NCI-H146 treated with DMSO at 0.1 percent for 48 hours (cell line): ENCODE data around the gene FMNL2.
"Not testable (repeated sequence)": the region's sequence is repeated elsewhere in the genome, so short reads cannot be mapped to it uniquely, and the experiment has no call there.

ENCODE experiments used
- DNase-seq: peaks from one replicate; lab custom pipeline; 2025; ENCODE audit not compliant: unreplicated experiment; lab: John Stamatoyannopoulos, UW

FMNL2 gene

GRCh38 chr2:152335016-152335725, at the start of gene FMNL2:
FMNL2 (plus strand) TSS chr2:152335174.
- peak; percentile 37 for DNase-seq

GRCh38 chr2:152292991-152293390, 42.0 kb upstream of the FMNL2 start:
- DNase-seq, result no peak

DNA sequence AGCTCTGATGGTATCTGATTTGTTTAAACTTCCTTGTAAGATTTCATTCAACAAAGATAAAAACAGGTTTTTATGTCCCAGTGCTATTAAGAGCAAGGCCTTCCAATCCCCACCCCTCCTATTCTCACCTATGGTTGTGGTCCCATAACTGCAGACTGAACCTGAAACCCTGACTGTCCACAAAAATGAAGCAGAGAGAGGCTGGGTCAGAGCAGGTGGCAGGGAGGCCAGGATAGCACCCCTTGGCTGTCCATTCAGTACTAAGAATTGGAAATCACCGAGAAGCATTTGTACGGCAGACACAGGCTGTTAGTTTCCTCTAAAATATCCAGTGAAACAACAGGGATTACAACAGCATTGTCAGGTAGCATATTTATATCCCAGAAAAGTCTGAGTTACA, 37.3 kb upstream of the FMNL2 start:
- no peak for DNase-seq

- no peak for DNase-seq
These were observed 36.2 kb upstream of the FMNL2 start for GRCh38 chr2:152298754-152299153.

DNA sequence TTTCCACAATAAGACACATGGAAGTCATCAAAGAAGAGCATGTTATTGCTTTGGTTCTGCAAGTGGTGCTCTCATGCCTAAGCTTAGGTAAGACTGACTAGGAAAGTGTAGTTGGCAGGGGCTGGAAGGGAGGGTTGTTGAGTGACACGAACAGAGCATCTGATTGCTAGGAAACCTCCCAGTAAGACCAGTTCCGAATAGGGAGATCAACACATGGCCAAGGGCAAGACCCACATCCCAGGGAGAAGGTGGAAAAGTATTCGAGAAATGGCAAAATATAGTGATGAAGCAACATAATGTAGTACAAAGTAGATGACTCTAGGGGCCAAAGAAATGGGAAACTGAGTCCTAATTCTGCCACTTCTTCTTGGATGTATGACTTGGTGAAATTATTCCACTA, 33.8 kb upstream of the FMNL2 start:
- no peak for DNase-seq

DNA sequence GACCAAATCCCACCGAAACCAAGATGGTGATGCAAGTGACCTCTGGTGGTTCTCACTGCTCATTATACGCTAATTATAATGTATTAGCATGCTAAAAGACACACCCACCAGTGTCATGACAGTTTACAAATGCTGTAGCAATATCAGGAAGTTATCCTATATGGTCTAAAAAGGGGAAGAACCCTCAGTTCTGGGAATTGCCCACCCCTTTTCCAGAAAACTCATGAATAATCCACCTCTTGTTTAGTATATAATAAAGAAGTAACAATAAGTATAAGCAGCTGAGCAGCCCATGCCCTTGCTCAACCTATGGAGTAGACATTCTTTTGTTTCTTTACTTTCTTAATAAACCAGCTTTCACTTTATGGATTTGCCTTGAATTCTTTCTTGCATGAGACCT, 31.0 kb upstream of the FMNL2 start:
- DNase-seq, result no peak

DNA sequence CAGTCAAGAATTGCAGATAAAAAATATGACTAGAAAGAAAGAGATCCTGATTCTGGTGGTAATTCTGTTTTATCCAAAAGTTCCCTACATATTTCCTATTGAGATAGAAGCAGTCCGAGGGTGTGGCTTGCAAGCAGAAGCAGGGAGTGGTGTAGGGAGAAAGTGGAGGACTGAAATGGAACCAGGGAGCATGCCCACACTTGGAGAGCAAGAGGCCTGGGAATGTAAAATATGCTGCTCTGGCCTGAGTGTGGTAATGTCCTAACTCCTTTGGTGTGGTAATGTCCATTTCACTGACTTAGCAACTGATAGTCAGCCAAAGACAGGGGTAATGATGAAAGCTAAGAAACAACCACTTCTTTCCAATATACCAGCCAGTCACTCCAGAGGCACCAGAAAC, 30.1 kb upstream of the FMNL2 start:
- DNase-seq, result no peak

DNA sequence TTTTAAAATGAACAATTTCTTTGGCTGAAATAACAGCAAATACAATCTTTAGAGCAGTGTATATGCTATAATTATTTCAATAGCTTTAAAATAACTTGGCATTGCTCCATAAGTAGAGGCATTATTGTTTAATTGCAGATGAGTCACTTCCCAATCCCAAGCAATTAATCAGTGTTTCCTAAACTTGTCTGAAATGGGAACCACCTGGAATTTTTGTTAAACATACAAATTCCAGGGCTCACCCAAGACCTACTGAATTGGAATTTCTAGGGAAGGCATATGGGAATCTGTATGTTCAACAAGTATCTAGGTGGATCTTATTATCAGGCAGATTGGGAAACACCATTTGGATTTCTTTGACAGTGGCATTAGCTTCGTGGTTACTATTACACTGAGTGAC, 27.1 kb upstream of the FMNL2 start:
- DNase-seq, result no peak

DNA sequence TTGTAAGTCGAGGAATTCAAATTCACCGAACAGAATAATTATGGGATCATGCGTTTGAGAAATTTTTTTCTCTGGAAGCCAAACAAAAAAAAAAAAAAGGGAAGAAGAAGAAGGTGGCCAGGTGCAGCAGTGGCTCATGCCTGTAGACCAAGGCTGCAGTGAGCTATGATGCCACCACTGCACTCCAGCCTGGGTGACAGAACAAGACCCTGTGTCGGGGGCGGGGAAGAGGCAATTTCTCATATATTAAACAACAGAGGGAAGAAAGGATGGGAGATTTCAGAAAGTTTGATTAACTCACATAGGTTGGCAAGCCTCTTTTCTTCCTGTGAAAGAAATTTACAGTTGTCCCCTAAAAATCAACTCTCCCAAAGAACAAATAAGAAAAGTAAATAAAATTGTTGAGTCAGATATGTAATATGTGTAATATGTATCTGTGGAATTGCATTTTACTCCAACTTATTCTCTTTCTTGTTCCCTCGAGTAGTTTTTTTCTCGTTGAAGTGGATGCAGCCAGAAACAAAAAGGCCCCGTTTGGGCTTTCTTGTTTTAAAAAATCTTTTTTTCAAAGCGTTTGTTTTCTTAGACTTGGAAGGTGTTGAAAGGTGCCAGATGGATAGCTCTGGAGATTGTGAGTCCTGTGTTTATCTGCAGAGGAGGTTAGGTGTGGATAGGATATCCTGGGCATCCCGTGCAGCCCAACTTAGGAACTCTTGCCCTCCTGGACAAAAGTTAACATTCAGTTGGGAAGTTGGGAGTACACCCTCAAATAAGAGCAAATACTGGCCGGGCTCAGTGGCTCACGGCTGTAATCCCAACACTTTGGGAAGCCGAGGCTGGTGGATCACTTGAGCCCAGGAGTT, 25.4 kb upstream of the FMNL2 start:
- DNase-seq, result no peak

GRCh38 chr2:152319822-152320570, 15.0 kb upstream of the FMNL2 start:
- no peak for DNase-seq

GRCh38 chr2:152320814-152321213, 14.2 kb upstream of the FMNL2 start:
- DNase-seq, result no peak

- DNase-seq, result no peak
These were observed 12.8 kb upstream of the FMNL2 start for GRCh38 chr2:152322222-152322621.

GRCh38 chr2:152325126-152325525, 9.8 kb upstream of the FMNL2 start:
- DNase-seq, result not testable (repeated sequence)

DNA sequence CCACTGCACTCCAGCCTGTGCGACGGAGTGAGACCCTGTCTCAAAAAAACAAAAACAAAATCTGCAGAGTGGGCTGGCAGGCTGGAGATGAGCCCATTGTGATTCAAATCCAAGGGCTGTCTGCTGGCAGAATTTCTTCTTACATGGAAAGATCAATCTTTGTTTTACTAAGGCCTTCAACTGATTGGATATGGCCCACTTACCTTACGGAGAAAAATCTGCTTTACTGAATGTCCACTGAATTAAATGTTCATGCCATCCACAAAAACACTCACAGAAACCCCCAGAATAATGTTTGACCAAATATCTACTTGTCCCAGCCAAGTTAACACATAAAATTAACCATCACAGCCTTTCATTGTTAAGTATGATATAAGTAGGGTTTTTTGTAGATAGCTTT, 8.3 kb upstream of the FMNL2 start:
- no peak for DNase-seq

GRCh38 chr2:152328013-152328412, 7.0 kb upstream of the FMNL2 start:
- DNase-seq, result no peak

GRCh38 chr2:152330235-152330866, 4.6 kb upstream of the FMNL2 start:
- no peak for DNase-seq

- no peak for DNase-seq
These were observed 316 bp upstream of the FMNL2 start for GRCh38 chr2:152334701-152335015.

- DNase-seq, result no peak
These were observed 748 bp downstream of the FMNL2 start for GRCh38 chr2:152335726-152336118.

DNA sequence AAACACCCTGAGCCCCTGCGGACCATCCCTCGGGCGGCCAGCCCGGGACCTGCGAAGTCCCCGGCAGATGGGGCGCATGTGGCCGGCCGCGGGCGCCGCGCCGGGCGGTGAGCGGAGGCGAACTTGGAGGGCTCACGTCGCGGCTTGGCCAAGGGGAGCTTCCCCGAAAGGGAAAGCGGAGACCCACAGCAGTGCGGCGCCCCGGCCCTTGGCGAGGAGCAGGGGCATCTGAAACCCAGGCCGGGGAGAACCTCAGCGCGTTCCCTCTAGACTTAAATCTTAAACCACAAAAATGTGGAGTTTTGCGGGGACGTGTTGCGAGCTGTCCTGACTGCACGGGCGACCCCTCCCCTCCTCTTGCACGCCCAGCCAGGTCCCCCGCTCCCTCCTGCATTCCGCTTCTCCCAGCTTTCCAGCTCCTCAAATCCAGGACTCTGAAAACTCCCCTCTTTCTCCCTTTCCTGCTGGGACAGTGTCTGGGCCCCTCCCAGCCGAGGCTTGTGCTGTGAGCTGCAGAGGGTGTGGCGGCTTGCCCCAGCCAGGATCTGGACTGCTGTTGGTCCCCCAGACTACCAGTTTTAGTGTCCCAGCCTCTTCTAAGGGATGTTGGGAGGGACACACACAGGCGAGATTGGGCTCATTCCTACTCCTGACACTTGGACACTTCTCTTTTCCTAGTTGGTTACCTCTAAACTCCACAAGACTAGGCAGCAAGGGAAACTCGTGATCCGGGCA, 1.3 kb downstream of the FMNL2 start:
- DNase-seq, result no peak

- DNase-seq, result no peak
These were observed 2.0 kb downstream of the FMNL2 start for GRCh38 chr2:152336854-152337510.
